ENCODE measurements around the gene USP53.
"Not testable (repeated sequence)": the region's sequence is repeated elsewhere in the genome, so short reads cannot be mapped to it uniquely, and the experiment has no call there.

Gene USP53

GRCh38 chr4:119229908-119230687 is 17.6 kb downstream of the USP53 start:
- DNase-seq (ENCODE audit: low read depth), result no peak

- DNase-seq (ENCODE audit: low read depth), result no peak
Measured at GRCh38 chr4:119231491-119231890, 19.0 kb downstream of the USP53 start.

GRCh38 chr4:119232286-119232685 is 19.8 kb downstream of the USP53 start:
- no peak for DNase-seq (ENCODE audit: low read depth)

- no peak for DNase-seq (ENCODE audit: low read depth)
Measured at GRCh38 chr4:119233191-119233590, 20.7 kb downstream of the USP53 start.

GRCh38 chr4:119233750-119234149 is 21.2 kb downstream of the USP53 start:
- DNase-seq (ENCODE audit: low read depth), result no peak

- no peak for DNase-seq (ENCODE audit: low read depth)
Measured at GRCh38 chr4:119237201-119237600, 24.7 kb downstream of the USP53 start.

GRCh38 chr4:119237642-119238041 is 25.1 kb downstream of the USP53 start:
- DNase-seq (ENCODE audit: low read depth), result no peak

- DNase-seq (ENCODE audit: low read depth), result no peak
Measured at GRCh38 chr4:119238068-119238722, 25.7 kb downstream of the USP53 start.

- no peak for DNase-seq (ENCODE audit: low read depth)
Measured at GRCh38 chr4:119240128-119240527, 27.6 kb downstream of the USP53 start.

GRCh38 chr4:119240568-119240967 is 28.1 kb downstream of the USP53 start:
- no peak for DNase-seq (ENCODE audit: low read depth)

GRCh38 chr4:119242417-119242816 is 29.9 kb downstream of the USP53 start:
- no peak for DNase-seq (ENCODE audit: low read depth)

- DNase-seq (ENCODE audit: low read depth), result no peak
Measured at GRCh38 chr4:119243868-119244267, 31.4 kb downstream of the USP53 start.

GRCh38 chr4:119244344-119244743 is 31.8 kb downstream of the USP53 start:
- DNase-seq (ENCODE audit: low read depth), result no peak

- DNase-seq (ENCODE audit: low read depth), result no peak
Measured at GRCh38 chr4:119244832-119245231, 32.3 kb downstream of the USP53 start.

- no peak for DNase-seq (ENCODE audit: low read depth)
Measured at GRCh38 chr4:119246177-119246733, 33.7 kb downstream of the USP53 start.

- not testable (repeated sequence) for DNase-seq (ENCODE audit: low read depth)
Measured at GRCh38 chr4:119251037-119251436, 38.5 kb downstream of the USP53 start.

GRCh38 chr4:119255223-119255622 is 42.7 kb downstream of the USP53 start:
- not testable (repeated sequence) for DNase-seq (ENCODE audit: low read depth)

GRCh38 chr4:119260528-119260927 is 48.0 kb downstream of the USP53 start:
- no peak for DNase-seq (ENCODE audit: low read depth)

- DNase-seq (ENCODE audit: low read depth), result no peak
Measured at GRCh38 chr4:119261986-119262385, 49.5 kb downstream of the USP53 start.

- DNase-seq (ENCODE audit: low read depth), result no peak
Measured at GRCh38 chr4:119264743-119265142, 52.2 kb downstream of the USP53 start.

- no peak for DNase-seq (ENCODE audit: low read depth)
Measured at GRCh38 chr4:119266153-119266552, 53.6 kb downstream of the USP53 start.

GRCh38 chr4:119268466-119268865 is 56.0 kb downstream of the USP53 start:
- no peak for DNase-seq (ENCODE audit: low read depth)

GRCh38 chr4:119271361-119272085 is 59.0 kb downstream of the USP53 start:
- DNase-seq (ENCODE audit: low read depth), result no peak
